Stimulated activated CD4-positive, alpha-beta T cell treated with anti-CD3 and anti-CD28 coated beads, Interleukin-1b, Interleukin-23, amount 100 ng/mL, for 24 hours (primary cell): ENCODE results near the gene SYNJ2.
A peak's percentile ranks its signal among the peaks of the same experiment; 100 is the strongest.
"Not testable (repeated sequence)": the region's sequence is repeated elsewhere in the genome, so short reads cannot be mapped to it uniquely, and the experiment has no call there.

Experiments
- DNase-seq, 4 experiments: peaks; one replicate each; pipeline ENCODE4 v3.0.0-alpha.2; 2020; ENCODE audit warnings: low read depth in 4 of 4, low spot score in 1 of 4

The SYNJ2 gene

GRCh38 chr6:157981395-157982101 lies at the start of gene SYNJ2:
Gene SYNJ2 (plus strand): TSS chr6:157981863. CDS start chr6:157981962, 99 bp downstream.
- DNase-seq, result peak; percentile 52 to 76 (median 60)

GRCh38 chr6:157935786-157936185 lies 45.9 kb upstream of the SYNJ2 start:
- no peak for DNase-seq

GRCh38 chr6:157937318-157937717 lies 44.3 kb upstream of the SYNJ2 start:
- no peak for DNase-seq

GRCh38 chr6:157937916-157938315 lies 43.7 kb upstream of the SYNJ2 start:
- DNase-seq, result no peak

GRCh38 chr6:157940375-157941036 lies 41.2 kb upstream of the SYNJ2 start:
- DNase-seq, result peak; percentile 19 to 52 (median 39)

- no peak for DNase-seq
These were observed 40.4 kb upstream of the SYNJ2 start for GRCh38 chr6:157941101-157941863.

- no peak for DNase-seq
These were observed 39.3 kb upstream of the SYNJ2 start for GRCh38 chr6:157942351-157942750.

GRCh38 chr6:157943249-157943963 lies 38.3 kb upstream of the SYNJ2 start:
- DNase-seq, result no peak

- no peak for DNase-seq
These were observed 37.7 kb upstream of the SYNJ2 start for GRCh38 chr6:157943964-157944283.

- peak in 1 of 4 experiments; percentile 44 for DNase-seq
These were observed 36.4 kb upstream of the SYNJ2 start for GRCh38 chr6:157944983-157945931.

GRCh38 chr6:157946053-157946617 lies 35.5 kb upstream of the SYNJ2 start:
- DNase-seq, result no peak

- no peak for DNase-seq
These were observed 34.7 kb upstream of the SYNJ2 start for GRCh38 chr6:157946865-157947532.

- DNase-seq, result not testable (repeated sequence)
These were observed 30.8 kb upstream of the SYNJ2 start for GRCh38 chr6:157950899-157951298.

GRCh38 chr6:157951828-157952227 lies 29.8 kb upstream of the SYNJ2 start:
- DNase-seq, result no peak

GRCh38 chr6:157952861-157953351 lies 28.8 kb upstream of the SYNJ2 start:
- DNase-seq, result no peak

- no peak for DNase-seq
These were observed 28.0 kb upstream of the SYNJ2 start for GRCh38 chr6:157953580-157954091.

- no peak for DNase-seq
These were observed 27.2 kb upstream of the SYNJ2 start for GRCh38 chr6:157954150-157955117.

- no peak for DNase-seq
These were observed 26.0 kb upstream of the SYNJ2 start for GRCh38 chr6:157955675-157956074.
